ENCODE data around the gene BDKRB1.

BDKRB1 gene

DNA sequence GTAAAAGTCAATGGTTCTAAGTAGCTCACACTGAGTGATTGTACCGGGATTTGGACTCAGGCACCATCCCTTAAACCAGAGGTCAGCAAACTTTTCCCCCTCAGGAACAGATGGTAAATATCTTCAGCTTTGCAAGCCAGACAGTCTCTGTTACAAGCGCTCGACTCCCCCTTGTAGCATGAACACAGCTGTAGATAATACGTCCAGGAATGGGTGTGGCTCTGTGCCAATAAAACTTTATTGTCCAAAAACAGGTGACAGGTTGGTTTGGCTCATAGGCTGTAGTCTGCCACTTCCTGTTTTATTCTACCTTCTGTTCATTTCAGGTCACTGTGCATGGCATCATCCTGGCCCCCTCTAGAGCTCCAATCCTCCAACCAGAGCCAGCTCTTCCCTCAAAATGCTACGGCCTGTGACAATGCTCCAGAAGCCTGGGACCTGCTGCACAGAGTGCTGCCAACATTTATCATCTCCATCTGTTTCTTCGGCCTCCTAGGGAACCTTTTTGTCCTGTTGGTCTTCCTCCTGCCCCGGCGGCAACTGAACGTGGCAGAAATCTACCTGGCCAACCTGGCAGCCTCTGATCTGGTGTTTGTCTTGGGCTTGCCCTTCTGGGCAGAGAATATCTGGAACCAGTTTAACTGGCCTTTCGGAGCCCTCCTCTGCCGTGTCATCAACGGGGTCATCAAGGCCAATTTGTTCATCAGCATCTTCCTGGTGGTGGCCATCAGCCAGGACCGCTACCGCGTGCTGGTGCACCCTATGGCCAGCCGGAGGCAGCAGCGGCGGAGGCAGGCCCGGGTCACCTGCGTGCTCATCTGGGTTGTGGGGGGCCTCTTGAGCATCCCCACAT lies 7.6 kb downstream of the BDKRB1 start:
- DNase-seq, result no peak

DNA sequence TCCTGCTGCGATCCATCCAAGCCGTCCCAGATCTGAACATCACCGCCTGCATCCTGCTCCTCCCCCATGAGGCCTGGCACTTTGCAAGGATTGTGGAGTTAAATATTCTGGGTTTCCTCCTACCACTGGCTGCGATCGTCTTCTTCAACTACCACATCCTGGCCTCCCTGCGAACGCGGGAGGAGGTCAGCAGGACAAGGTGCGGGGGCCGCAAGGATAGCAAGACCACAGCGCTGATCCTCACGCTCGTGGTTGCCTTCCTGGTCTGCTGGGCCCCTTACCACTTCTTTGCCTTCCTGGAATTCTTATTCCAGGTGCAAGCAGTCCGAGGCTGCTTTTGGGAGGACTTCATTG lies 8.2 kb downstream of the BDKRB1 start:
- DNase-seq, result no peak

DNA sequence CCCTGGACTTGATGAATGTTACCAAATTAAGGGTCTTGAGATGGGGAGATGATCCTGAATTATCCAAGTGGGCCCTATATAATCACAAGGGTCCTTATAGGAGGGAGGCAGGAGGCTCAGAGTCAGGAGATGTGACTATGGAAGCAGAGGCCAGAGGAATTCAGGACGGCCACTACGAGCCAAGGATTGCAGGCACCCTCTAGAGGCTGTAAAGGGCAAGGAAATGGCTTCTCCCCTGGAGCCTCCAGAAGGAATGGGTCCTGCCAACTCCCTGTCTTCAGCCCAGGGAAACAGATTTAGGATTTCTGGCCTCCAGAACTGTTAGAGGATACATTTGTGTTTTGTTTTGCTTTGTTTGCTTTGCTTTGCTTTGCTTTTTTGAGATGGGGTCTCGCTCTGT lies 8.8 kb downstream of the BDKRB1 start:
- no peak for DNase-seq

DNA sequence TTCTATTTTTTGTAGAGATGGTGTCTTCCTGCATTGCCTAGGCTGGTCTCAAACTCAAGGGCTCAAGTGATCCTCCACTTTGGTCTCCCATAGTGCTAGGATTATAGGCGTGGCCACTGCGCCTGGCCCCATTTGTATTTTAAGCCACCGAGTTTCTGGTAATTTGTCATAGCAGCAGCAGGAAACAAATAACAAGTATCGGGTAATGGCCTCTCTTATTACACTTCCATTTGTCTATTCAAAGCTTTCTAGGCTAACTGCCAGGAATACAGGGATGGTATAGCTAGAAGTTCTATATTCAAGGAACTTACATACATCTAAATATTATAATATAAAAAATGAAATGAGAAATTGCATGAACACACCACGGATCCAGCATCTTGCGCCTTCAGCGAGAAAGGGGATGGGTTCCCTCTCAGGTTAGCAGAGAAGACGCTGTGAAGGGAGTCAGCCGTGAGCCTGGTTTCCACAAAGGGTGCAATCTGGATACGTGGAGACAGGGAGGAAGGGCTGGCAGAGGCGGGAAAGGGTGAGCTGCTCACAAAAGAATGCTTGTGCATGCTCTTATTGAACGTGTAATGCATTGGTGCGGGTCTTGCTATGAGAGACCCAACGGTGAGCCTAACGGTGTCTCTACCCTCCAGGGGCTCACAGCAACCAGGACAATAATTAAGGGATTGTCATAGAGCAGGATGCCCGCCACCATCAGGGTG lies 9.5 kb downstream of the BDKRB1 start:
- no peak for DNase-seq

DNA sequence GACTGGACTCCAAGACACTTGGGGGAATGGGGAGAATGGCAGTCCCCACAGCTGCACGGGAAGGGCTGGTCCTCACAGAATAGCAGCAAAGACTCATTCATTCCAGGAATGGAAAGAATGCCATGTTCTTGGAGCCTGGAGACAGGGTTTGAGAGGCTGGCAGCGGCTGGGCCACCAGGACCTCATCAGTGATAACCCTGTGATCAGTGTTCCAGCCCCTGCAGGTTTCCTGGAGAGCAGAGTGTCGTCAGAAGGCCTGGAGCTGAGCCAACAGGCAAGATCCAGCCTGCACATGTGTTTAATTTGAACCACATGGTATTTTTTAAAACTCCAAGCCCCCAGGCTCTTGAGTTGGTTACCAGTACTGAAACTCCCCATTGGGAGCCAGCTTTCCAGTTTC lies 11.3 kb downstream of the BDKRB1 start:
- DNase-seq, result no peak

DNA sequence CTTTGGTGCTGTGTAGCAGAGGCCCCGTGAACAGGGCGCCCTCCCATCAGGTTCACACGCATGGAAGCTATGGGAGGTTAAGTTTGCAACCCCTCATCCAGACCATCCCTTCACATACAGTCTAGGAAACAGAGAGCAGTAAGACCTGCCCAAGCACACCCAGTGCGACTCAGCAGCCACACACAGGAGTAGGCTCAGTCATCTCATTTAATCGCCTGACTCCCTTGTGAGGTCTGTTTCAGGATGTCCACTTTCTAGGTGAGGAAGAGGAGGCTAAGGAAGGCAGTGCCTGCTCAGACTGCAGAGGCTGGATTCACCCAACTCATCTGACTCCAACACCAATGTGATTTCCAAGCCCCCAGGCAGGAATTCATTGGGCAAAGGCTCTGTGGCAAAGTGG lies 11.9 kb downstream of the BDKRB1 start:
- DNase-seq, result no peak

DNA sequence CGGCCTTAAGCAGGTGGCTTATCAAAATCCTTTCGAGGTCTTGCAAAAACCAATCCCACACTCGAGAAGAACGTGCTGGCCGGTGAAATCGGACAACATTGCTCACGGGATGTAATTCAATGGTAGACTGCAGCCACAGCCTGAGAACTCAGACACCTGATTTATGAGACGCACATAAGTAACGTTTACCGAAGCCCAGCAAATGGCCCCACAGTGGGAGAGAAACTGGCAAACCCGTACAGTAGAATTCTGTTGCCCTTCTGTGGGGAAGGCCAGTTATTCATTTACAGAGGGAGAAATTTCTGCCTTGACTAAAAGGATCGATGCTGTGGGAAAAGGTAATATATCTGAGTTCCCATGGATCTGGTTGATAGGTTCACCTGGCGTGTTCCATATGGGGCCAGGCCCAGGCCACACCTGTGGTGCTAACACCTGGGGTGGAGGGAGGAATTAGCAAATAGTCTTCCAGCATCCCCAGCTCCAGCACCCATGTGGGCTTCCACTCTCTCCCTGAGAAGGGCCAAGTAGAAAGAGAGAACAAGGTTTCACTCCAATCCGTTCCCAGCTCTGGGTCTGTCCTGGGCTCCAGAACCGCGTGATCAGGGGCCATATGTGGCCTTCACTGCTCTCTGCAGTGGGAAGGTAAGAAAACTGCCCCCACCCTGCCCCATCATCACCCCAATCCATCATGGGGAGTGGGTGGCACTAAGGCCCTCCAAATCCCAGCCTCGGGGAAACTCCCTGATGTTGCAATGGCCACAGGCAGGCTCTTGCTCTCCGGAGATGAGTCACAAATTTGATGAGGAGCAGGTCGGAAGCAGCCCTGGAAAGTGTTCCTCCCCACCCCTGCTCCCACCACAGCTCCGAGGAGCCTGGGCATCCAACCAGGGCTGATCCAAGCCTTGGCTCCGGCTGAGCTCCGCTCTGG lies 12.7 kb downstream of the BDKRB1 start:
- DNase-seq, result no peak

DNA sequence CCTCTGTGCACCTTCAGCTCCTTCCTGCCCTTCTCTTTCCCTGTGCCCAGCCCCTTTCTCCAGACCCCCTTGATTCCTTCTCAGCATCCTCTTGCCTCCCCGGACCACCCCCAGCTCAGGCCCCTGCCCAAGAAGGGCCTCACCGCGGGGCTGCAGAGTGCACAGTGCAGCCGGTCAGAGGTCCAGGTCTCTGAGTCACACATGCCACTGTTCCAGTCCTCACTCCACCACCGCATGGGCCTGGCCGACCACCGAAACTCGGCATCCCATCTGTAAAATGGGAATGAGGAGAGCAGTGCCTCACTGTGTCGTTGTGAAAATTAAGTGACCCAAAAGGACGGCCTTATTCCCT lies 13.3 kb downstream of the BDKRB1 start:
- DNase-seq, result no peak

DNA sequence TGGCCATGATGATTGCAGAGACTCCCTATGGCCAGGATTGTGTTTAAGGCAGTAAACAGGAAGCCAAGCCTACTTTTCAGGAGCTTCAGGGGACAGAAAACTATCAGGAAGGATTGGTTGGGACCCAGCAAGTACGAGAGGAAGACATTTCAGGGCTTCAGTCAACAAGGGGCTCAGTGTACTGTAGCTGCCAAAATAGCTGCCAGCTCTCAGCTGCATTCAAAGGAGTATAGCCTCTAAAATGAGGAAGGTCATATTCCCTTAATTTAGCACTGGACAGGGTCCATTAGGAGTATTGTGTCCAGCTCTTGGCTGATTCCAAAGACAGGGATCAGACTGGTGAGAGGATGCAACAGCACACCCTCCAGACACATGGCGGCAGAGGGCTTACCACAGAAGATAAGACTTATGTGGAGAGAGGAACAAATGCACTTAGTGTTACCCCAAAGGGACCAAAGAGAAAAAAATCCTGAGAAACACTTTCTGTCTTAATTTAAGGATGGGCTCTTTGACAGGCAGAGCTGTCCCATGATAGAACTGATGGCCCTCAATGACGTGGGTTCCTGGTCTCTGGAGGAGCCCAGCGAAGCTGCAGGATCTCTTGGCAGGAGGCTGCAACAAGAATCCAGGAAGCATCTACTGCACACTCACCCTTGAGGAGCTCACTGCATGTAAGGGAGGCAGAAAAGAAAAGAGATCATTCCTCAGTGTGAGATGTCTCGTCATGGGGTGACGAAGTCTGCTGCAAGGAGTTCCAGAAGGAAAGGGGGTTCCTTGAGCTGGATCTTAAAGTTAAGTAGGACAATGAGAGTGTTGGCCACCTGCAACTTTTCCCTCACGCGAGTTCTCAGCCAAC lies 14.8 kb downstream of the BDKRB1 start:
- DNase-seq, result no peak

DNA sequence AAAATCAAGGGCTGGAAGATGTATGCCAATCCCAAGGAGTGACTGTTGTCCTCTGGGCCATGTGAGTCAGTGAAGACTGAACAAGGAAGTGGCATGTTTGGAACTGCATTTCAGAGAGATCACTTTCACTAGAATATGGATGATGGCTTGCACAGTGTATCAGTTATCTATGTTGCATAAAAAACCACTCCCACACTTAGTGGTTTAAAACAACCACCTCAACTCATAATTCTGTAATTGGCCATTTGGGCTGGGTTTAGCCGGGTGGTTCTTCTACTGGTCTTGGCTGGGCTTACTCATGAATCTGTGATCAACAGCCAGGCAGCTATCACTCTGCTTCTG lies 15.4 kb downstream of the BDKRB1 start:
- DNase-seq, result no peak

DNA sequence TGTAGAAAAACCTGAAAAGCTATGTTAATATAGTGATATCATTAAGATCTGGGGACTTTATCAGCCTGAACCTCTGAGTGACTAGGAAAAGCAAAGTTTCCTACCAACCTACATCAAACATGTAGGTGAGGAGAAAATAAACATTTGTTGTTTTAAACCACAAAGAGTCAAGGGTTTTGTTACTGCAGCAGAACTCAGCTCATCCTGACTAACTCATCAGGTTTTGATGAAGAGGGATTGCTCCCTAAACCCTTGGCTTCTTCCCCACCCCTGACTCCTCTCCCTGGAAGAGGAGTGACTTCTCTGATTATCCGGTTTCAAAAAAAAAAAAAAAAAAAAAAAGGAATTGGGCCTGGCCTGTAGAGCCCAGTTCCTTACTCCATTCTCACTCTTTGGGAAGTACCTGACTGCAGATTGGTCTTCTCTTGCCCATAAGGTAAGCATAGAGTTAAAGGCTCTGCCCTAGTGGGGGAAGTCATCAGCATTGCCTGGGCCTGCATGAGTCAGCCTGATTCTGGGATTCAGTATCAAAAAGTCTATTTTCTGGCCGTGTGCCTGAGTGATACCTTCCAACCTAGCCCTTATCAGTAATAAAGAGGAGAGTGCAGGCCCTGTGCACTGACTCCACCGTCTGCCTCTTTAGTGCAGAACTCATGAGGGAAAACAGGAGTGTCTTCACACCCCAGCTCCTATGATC lies 16.9 kb downstream of the BDKRB1 start:
- no peak for DNase-seq

DNA sequence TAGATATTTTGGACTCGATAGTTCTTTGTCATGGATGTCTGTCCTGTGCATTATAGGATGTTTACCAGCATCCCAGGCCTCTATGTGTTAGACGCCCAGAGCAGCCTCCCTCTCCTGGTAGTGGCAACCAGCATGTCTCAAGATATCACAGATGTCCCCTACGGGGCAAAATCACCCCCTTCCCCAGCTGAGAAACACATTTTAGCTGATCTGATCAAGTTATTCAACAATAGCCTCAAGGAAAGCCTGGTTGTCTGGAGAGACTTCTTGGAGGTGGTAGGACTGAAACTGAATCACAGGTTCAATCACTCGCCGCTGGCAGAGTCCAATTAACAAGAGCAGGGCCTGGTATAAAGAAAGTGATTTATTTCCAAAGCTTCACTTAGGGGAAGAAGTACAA lies 17.6 kb downstream of the BDKRB1 start:
- no peak for DNase-seq

DNA sequence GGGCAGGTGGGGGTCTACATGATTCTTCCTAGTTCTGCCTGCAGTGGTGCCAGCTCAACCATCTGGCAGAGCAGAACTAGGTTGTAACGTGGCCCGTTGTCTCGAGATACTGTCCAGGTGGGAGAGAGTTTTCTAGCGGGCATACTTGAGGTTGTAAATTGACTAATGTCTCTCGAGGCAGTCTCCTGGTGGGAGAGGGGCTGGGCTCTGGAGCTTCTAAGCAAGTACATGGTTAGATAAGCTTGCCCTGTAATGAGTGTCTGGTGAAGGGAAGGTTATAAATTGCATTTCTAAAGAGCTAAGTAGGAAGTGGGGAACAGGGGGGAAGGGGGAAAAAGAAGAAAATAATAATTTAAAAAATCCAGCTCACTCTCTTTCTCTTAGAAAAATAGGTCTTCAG lies 18.1 kb downstream of the BDKRB1 start:
- DNase-seq, result no peak

DNA sequence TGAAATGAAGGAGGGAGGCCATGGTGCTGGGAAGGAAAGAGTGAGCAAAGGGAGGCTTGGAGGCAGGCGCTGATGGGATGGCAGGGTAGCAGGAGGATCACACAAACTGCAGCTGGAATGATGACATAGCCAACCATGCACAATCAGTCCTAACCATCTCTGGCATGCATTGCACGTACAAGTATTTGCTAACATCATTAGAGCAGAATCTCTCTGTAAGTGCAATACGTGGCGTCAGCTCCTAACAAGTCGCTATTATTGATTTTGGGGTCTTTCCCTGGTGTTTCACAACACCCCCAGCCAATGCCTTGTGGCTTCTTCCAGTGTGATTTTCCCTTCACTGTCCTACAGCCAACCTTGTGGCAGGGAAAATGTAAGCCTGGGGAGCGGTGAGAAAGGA lies 18.5 kb downstream of the BDKRB1 start:
- DNase-seq, result no peak

DNA sequence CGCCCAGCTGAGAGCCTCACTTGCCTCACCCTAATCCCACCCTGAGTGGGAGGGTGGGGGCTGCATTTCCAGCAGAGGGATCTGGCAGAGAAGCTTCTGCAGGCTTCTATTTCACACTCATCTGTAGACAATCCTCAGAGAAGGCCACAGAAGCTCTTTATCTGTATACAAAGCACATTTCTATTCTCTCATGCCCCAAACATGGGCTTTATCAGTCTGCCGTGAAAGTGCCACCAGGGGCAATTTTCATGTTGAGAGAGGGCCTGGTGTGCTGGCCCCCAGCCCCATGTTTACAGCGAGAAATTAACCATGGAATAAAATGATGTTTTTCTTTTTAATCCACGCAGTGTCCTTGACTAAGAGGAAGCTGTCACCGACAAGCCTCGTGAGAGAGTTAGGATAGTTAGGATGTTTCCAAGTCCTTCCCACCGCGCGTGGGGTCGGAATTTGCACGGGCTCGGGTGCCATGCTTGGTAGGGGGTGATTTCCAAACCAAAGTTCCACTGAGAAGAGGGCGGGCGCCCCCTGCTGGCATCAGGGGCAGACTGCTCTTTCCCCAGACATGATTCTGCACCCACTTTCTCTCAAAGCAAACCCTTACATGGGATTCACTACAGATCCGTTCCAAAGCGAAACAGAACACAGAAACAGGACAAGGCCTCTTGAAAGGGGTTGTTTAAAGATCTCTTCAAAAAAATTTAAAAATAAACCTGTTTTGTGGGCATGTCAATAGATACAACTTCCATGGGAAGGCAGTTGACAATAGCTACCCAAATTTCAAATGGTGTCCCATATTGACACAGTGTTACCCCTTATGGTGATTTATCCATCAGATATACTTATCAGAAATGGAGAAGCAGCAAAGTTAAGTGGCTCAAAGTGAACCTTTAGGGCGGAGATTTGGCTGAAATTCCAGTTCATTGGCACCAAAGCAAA lies 19.4 kb downstream of the BDKRB1 start:
- DNase-seq, result peak; percentile 38 to 70 (median 62)

DNA sequence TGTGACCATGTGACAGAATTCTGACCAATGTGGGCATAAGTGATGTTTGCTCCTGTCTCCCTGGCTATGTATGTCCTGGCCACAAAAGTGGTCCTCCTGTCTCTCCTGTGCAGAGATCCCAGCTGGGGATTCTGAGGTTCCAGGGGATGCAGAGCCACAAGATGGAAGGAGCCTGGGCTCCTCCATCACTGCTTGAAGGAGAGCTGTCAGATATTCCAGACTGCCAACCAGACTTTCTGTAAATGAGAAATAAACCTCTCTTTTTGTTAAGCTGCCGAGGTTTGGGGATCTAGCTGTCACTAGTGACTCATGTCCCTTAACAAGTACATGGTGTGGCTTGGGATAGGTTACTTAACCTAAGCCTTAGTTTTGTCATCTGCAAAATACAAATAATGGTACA lies 21.9 kb downstream of the BDKRB1 start:
- DNase-seq, result no peak

DNA sequence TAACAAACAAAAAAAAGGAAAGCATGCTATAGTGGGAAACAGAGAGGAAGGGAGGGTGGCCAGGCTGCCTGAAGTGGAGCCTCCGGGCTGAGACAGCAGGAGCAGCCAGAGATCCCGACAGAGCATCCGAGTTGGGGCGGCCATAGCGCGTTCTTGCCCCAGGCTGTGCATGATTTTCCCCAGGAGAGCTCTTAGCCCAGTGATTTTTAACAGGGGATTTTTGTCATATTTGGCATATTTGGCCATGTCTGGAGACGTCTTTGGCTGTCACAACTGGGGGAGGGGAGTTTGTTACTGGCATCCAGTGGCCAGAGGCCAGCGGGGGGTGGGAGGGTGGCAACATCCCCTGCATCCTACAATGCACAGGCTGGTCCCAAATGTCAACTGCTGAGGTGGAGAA lies 23.6 kb downstream of the BDKRB1 start:
- DNase-seq, result no peak

DNA sequence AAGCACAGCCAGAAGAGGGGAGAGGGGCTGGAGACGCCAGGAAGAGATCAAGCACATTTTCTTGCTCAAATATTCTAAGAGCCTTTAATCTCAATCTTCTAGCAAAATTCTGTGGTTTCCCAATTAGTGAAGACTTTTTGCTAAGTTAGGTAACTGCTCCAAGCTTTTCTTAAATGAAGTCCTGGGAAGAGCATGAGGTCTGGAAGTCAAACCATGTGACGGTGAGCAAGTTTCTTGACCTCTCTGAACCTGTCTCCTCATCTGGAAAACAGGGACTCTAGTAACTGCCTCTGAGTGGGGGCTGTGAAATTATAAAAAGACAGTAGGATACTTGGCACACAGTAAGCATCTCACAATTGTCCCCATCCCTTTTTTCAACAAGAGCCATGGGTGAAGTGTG lies 24.1 kb downstream of the BDKRB1 start:
- DNase-seq, result no peak

DNA sequence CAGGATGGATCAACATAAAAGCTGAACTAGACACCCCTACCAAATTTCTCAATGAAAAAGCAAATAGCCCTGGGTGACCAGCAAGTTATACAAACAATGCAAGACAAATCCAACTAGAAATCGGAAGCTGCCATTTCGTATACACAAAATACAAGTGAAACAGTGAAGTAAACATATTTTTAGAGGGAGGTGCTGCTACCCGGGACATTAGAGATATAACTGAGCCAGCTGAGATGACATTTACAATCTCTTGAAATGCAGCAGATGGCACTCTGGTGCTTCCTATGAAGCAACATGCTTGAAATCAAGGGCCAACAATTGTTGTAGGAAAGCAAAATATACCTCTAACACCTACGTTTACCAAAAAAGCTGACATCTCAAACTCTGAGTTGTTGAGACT lies 25.5 kb downstream of the BDKRB1 start:
- DNase-seq, result no peak

DNA sequence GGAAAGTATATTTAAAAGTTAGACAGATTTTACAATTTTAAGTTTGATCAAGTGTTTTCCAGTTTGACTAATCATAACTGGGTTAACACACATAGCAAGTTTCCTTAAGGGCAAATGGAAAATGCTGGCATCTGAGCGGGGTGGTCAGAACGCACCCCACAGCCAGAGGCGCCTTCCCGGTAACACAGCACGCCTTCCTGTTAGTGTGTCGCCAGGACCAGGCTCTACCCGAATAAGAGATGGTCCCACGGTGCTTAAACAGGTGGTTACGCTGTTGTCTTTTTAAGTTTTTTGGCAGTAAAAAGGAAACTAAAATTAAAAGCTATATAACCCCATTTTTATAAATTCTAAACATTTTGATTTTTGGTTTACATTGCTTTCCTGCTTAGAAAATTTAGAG lies 28.0 kb downstream of the BDKRB1 start:
- DNase-seq, result no peak

DNA sequence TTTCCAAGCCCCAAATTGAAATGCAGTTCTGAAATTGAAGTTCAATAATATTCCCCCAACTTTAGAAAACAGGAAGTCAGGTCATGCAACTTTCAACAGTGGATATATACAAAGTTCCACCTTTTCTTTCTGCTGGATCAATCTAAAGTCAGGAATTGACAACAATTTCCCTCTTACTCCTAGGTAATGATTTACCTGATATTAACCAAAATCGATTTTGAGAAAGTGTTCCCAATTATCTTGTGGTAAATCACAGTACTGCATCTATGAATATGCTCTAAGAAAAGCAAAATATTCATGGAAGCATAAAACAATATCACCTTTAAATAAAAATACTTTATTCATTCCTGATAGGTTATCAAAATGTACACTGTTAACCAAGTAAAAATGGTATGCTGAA lies 28.4 kb downstream of the BDKRB1 start:
- no peak for DNase-seq

All from activated naive CD4-positive, alpha-beta T cell (primary cell).